ENCODE measurements around the gene FOXP2. TPM values are rescaled to one million over a fixed set of nuclear protein-coding genes. Genes with fewer than 3 reads are reported as not detected.

Gene FOXP2
- total RNA-seq, 3 donors from 2014 or later = 5.9 to 21.3 (median 11.1) TPM

DNA sequence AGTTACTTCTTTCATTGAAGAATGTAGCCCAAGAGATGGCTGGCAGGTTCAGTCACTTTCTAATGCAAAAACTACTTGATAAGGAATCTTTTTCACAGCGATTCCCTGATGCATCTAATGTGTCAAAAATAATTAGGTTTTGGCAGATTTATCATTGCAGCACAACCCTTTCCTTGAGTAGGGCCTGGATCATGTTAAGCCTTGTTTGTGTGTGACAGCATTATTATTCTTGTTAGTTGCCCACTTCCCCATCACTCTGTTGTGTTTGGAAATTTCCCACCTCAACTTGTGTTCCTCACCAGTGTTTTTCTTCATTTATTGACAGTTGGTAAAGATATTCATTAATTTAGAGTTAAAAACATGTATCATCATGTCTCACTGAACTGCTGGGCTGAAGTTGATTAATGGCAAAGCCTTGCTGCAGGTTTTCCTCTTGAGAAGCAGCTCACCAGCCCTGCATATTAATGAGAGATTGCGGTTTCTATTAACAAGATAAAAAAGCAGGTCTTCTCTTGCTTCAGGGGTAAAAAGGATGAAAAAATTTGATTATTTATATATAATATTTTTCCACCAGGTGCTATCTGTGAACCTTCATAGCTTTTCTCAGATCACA lies 273.9 kb downstream of the FOXP2 start:
- no peak overlapping the region for H3K27ac ChIP-seq
- H3K4me3 ChIP-seq = no peak overlapping the region
- intact Hi-C loops (cut with DNase I; ENCODE audit: low total_unique reads) = no loop called here
- no peak for DNase-seq (ENCODE audit: low spot score in 2 of 2)
- H3K9me3 ChIP-seq = no peaks in the 10 kb centered on the region
- no peaks in the 10 kb centered on the region for H3K27me3 ChIP-seq
- no peaks in the 10 kb centered on the region for H3K36me3 ChIP-seq
- H3K4me1 ChIP-seq = no peaks in the 10 kb centered on the region
- TF ChIP-seq POLR2A (IDR thresholded peaks at IDR 0.05) = no peak
- no peak for TF ChIP-seq POLR2AphosphoS5 (IDR thresholded peaks at IDR 0.05)
- TF ChIP-seq, protein P1, sequence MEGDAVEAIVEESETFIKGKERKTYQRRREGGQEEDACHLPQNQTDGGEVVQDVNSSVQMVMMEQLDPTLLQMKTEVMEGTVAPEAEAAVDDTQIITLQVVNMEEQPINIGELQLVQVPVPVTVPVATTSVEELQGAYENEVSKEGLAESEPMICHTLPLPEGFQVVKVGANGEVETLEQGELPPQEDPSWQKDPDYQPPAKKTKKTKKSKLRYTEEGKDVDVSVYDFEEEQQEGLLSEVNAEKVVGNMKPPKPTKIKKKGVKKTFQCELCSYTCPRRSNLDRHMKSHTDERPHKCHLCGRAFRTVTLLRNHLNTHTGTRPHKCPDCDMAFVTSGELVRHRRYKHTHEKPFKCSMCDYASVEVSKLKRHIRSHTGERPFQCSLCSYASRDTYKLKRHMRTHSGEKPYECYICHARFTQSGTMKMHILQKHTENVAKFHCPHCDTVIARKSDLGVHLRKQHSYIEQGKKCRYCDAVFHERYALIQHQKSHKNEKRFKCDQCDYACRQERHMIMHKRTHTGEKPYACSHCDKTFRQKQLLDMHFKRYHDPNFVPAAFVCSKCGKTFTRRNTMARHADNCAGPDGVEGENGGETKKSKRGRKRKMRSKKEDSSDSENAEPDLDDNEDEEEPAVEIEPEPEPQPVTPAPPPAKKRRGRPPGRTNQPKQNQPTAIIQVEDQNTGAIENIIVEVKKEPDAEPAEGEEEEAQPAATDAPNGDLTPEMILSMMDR (IDR thresholded peaks at IDR 0.05) = no peak

DNA sequence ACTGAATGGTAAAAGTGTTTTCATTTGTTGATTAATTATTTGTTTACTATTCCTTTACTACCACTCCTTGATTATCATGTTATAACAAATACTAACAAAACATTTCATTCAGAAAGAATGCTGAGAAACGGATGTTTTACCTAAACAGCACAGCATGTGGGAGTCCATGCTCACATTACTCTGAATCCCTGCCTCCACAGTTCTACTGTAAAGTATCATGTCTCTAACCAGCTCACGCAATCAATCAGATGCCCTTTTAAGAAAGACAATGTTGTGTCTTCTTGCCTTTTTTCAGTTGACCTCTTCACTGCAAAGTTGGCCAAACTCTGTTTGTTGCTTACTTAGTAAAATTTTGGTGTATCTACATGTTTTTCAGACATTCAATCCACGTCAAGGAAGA lies 274.8 kb downstream of the FOXP2 start:
- Histone ChIP-seq H3K27me3 (no peaks in the 10 kb centered on the region), H3K27ac (no peak overlapping the region), H3K4me1 (no peaks in the 10 kb centered on the region), H3K36me3 (no peaks in the 10 kb centered on the region), H3K4me3 (no peak overlapping the region), H3K9me3 (no peaks in the 10 kb centered on the region)
- intact Hi-C loops (cut with DNase I; ENCODE audit: low total_unique reads) = no loop called here
- no peak for TF ChIP-seq POLR2A (IDR thresholded peaks at IDR 0.05)
- no peak for TF ChIP-seq POLR2AphosphoS5 (IDR thresholded peaks at IDR 0.05)
- TF ChIP-seq, protein P1 (IDR thresholded peaks at IDR 0.05) = no peak
- DNase-seq (ENCODE audit: low spot score in 2 of 2) = no peak

DNA sequence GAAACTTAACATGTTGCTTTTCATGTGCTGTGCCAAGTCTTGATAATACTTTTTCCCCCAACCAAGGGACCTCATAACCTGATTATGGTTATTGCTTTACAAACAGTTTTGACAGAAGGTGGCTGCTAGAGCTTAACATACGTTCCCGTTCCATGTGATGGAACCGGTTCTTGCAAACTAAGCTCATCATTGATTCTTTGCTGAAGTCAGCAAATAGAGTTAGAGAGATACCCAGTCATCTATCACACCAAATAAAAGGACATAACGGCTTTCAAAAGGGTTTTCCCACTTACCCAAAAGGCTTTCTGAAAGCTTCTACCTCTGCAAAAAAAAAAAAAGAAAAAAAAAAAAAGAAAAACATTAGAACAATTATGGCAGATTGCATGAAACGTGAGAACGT lies 277.0 kb downstream of the FOXP2 start:
- no peak for TF ChIP-seq POLR2A (IDR thresholded peaks at IDR 0.05)
- TF ChIP-seq, protein P1 (IDR thresholded peaks at IDR 0.05) = no peak
- no peak for TF ChIP-seq POLR2AphosphoS5 (IDR thresholded peaks at IDR 0.05)
- no peak for DNase-seq (ENCODE audit: low spot score in 2 of 2)
- Histone ChIP-seq H3K9me3 (no peaks in the 10 kb centered on the region), H3K4me1 (no peaks in the 10 kb centered on the region), H3K27me3 (no peaks in the 10 kb centered on the region), H3K4me3 (no peak overlapping the region), H3K36me3 (no peaks in the 10 kb centered on the region), H3K27ac (no peak overlapping the region)
- intact Hi-C loops (cut with DNase I; ENCODE audit: low total_unique reads) = no loop called here

DNA sequence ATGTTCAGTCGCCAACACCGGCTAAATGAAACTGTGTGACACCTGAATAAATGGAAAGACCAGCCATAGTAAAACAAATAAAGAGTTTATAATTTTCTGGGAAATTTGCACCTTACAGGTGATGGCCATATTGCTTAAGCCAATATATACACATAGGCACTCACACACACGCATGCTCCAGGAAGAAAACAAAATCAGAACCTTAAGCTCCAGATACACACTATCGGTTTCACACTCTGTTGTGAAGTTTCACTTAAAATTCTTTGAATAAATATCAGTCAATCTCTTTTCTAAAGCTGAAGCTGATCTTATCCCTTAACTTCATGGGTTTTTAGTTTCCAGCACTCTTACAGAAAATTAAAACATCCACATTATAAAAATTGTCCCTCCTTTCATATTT lies 280.6 kb downstream of the FOXP2 start:
- no peak overlapping the region for H3K4me3 ChIP-seq
- no peaks in the 10 kb centered on the region for H3K36me3 ChIP-seq
- H3K27me3 ChIP-seq = no peaks in the 10 kb centered on the region
- TF ChIP-seq POLR2A (IDR thresholded peaks at IDR 0.05) (no peak), POLR2AphosphoS5 (IDR thresholded peaks at IDR 0.05) (no peak)
- TF ChIP-seq, protein P1 (IDR thresholded peaks at IDR 0.05) = no peak
- DNase-seq (ENCODE audit: low spot score in 2 of 2) = no peak
- no peak overlapping the region for H3K27ac ChIP-seq
- no peaks in the 10 kb centered on the region for H3K9me3 ChIP-seq
- intact Hi-C loops (cut with DNase I; ENCODE audit: low total_unique reads) = no loop called here
- no peaks in the 10 kb centered on the region for H3K4me1 ChIP-seq

DNA sequence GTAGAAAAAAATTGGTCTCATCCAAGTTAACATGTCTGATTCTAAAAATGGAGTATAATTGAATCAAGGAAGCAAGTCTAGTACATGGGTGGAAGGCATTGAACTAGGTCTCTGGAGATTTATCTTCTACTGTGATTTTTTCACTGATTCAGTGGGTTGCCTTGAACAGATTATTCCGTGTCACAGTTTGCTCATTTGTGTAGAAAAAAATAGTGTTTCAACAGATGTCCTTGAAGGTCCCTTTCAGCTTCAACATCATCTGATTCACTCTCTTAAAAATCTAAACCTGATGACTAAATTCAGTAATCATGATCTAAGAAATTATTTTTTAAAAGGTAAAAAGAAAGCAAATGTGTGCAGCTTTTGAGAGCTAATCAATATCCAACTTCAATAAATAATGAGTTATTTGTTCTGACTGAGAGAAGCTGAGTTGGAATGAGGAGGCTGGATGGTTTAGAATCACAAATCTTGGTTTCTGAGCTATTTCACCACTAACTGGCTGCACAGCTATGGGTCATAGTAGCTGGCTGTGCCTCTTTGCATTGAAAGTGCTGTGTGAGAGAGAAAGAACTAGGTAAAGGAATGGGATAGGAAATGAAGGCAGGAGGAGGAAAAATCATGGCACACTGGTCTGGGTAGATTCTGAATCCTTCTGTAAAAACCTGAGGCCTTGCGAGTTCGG lies 285.8 kb downstream of the FOXP2 start:
- no peak overlapping the region for H3K4me3 ChIP-seq
- no peaks in the 10 kb centered on the region for H3K4me1 ChIP-seq
- no peak overlapping the region for H3K27ac ChIP-seq
- TF ChIP-seq POLR2AphosphoS5 (IDR thresholded peaks at IDR 0.05) (no peak), POLR2A (IDR thresholded peaks at IDR 0.05) (no peak)
- TF ChIP-seq, protein P1 (IDR thresholded peaks at IDR 0.05) = no peak
- intact Hi-C loops (cut with DNase I; ENCODE audit: low total_unique reads) = no loop called here
- no peaks in the 10 kb centered on the region for H3K36me3 ChIP-seq
- DNase-seq (ENCODE audit: low spot score in 2 of 2) = no peak
- H3K27me3 ChIP-seq = no peaks in the 10 kb centered on the region
- H3K9me3 ChIP-seq = peaks cover 0 to 4% of the 10 kb centered on the region in 2 donors
